TTC549 (cell line): ENCODE measurements around the gene MCC.

Experiments
- FAIRE-seq: peaks from 2 replicates; lab custom pipeline; 2012; peaks lifted over from hg19 to GRCh38; lab: Jason Lieb, UNC

The MCC gene

GRCh38 chr5:113269023-113269997 lies 218.9 kb downstream of the MCC start:
- no peak for FAIRE-seq

DNA sequence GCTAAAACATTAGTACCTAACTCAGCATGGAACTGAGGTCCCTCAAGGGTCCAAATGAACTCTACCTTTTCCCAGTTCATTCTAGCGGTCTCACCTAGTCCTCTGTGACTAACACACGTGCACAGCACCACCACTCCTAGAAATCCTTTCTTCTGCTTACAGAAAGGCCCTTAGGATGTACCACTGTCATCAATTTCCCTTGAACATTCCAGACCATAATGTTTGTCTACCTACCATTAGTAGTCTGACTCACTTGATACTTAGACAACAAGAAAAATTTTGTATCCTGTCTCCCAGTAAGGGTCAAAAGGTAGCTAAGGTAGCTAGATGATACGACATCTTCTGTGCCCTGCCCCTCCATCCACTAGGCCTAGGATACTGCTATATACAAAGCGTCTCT lies 220.0 kb downstream of the MCC start:
- no peak for FAIRE-seq

DNA sequence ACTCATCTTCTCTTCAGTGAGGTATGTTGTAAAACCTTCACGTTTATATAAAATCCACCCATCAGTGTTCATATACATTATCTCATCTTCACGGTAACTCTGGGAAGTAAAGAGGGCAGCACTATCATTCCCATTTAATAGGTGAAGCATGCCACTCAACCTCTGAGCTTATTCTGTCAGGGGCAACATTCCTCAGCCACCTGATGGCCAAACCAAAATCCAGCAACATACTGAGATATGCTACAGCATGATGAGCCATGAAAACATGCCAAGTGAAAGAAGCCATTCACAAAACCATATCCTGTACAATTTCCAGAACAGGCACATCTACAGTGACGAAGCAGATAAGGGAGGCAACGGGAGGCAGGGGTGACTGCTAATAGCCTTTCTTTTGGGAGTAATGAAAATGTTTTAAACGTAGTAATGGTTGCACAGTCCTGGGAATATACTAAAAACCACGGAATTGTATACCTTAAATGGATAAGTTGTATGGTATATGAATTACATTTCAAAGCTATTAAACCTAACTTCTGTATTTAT lies 220.8 kb downstream of the MCC start:
- no peak for FAIRE-seq

DNA sequence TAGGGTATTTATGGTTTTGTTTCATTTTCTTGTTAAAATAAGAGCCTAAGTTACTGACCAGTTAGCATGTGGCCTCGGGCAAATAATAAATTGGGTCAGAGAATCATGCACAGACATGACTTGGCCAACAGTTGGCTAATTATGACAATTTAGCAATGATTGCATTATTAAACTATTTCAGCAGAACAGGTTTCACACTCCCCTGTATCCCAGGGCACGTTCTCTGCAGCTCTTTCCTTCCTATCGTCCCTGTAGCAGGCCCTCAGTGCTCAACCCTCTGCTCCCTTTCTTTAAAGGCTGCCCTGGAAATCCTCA lies 221.4 kb downstream of the MCC start:
- no peak for FAIRE-seq

DNA sequence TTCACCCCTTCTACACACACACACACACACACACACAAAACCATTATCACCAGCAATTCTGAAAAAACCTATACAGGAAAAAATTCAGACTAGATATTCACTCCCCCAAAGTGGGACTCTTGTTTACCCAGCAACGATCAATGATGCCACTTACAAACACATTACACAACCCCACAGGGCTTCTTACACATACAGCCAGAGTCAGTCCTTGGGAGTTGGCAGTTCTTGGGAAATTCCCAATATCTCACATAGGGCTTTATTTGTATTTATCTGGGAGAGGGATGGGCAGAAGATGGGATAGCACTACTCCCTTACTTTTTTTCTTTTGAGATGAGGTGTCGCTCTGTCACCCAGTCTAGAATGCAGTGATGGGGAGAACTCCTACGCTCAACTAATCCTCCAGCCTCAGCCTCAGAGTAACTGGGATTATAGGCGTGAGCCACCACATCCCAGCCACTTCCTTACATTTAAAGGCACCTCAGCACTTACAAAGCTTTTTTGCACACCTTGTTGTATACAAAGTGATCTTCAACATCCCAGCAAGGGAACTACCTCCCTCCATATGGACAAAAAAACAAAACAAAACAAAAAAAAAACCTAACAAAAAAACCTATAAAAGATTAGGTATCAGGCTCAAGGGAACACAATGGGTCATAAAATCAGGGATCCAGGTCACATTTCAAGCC lies 221.9 kb downstream of the MCC start:
- no peak for FAIRE-seq

- FAIRE-seq = no peak
These were observed 223.1 kb downstream of the MCC start for GRCh38 chr5:113265190-113265589.

GRCh38 chr5:113264046-113264445 lies 224.2 kb downstream of the MCC start:
- no peak for FAIRE-seq

DNA sequence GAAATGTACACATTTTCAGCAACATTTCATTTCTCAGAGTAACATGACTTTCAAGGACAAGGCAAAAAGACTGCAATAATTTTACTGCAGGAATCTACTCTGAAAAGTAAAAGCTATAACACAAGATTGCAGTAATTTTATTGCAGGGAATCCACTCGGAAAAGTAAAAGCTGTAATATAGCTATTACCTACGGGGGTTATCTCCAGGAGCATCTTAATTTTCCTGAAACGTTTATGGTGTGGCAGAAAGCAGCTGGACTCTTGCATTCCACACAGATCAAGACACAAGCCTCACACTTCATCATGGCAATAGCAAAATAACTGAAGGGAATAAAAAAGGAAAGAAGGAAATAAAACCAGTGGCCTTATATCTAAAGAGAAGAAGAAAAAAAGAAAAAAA lies 224.7 kb downstream of the MCC start:
- no peak for FAIRE-seq

GRCh38 chr5:113262674-113263073 lies 225.6 kb downstream of the MCC start:
- FAIRE-seq = no peak

- FAIRE-seq = no peak
These were observed 229.2 kb downstream of the MCC start for GRCh38 chr5:113259034-113259433.

GRCh38 chr5:113257545-113257944 lies 230.7 kb downstream of the MCC start:
- no peak for FAIRE-seq

DNA sequence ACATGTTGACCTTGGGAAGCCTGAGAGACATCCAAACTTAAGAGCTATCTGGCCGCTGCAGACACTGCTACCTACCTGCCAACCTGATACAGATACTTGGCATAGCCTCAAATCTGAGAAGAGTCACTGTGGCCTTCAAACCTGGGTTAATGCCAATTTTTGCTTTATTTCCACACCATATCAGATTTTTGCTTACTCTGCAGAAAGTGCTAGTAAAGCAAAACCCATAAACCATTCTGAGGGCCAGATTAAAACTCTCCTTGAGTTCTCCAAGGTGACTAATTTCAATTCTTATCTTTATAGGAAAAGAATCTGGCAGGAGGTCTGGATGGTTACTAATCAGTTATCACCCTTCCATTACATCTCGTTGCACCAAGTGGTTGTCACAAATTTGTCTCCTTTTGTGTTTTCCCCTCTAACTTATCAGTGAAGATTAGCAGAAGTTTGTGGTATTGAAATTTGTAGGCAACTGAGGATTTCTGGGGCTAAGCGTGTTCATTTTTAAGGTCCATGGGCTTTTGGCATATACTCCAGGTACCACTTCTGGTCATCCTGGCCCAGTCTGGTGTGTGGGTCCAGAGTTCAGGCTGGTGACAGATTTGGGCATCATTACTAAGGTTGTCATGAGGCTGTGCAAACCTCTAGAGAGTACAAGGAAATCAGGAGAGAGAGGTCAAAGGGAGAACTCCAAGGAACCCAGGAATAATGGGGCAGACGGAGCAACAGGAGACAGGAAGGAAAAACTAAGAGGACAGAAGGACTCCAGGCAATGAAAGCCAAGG lies 231.4 kb downstream of the MCC start:
- FAIRE-seq = no peak

GRCh38 chr5:113255579-113256386 lies 232.5 kb downstream of the MCC start:
- no peak for FAIRE-seq

DNA sequence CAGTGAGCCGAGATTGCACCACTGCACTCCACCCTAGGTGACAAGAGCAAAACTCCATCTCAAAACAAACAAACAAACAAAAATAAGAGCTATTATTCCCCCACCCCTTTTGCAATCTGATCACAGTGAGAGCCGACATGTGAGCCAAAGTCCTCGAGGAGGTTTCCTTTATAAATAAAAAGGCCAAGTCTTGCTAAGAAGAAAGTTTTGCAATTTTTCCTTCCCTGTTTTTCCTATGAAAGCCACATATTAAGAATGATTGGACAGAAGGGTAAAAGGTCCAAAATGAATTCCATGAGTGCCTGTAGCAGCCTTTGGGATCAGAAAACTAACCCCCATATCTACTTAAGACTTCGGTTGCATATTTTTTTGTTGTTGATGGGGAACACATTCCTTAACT lies 233.1 kb downstream of the MCC start:
- FAIRE-seq = no peak

- FAIRE-seq = no peak
These were observed 235.2 kb downstream of the MCC start for GRCh38 chr5:113253037-113253436.

GRCh38 chr5:113252066-113252465 lies 236.2 kb downstream of the MCC start:
- no peak for FAIRE-seq

GRCh38 chr5:113250341-113250953 lies 237.8 kb downstream of the MCC start:
- no peak for FAIRE-seq

- FAIRE-seq = no peak
These were observed 239.0 kb downstream of the MCC start for GRCh38 chr5:113249206-113249605.

GRCh38 chr5:113246361-113246870 lies 241.8 kb downstream of the MCC start:
- no peak for FAIRE-seq

- FAIRE-seq = no peak
These were observed 242.6 kb downstream of the MCC start for GRCh38 chr5:113245427-113246225.
